ENCODE results near the gene ARHGEF10L.

Gene ARHGEF10L

GRCh38 chr1:17697458-17697857, 158.0 kb downstream of the ARHGEF10L start:
- H3K36me3 ChIP-seq (ENCODE audit: control insufficient read depth in 2 of 2, insufficient read depth in 2 of 2, low read length in 2 of 2) = peaks cover 35 to 39% of the 10 kb centered on the region in 2 donors
- H3K27ac ChIP-seq (ENCODE audit: low read depth in 2 of 2, low read length in 2 of 2) = no peak overlapping the region
- H3K4me1 ChIP-seq (ENCODE audit: control insufficient read depth in 2 of 2, insufficient read depth in 2 of 2, low read length in 2 of 2) = no peaks in the 10 kb centered on the region
- H3K27me3 ChIP-seq (ENCODE audit: control insufficient read depth in 2 of 2, insufficient read depth in 2 of 2, low read length in 2 of 2) = no peaks in the 10 kb centered on the region
- H3K9ac ChIP-seq (ENCODE audit: low read depth in 1 of 2, low read length in 2 of 2) = no peak overlapping the region
- no peaks in the 10 kb centered on the region for H3K9me3 ChIP-seq (ENCODE audit: control insufficient read depth in 2 of 2, low read length in 2 of 2)
- no peak overlapping the region for H3K4me3 ChIP-seq (ENCODE audit: low read length in 2 of 2)

GRCh38 chr1:17699581-17699980, 160.1 kb downstream of the ARHGEF10L start:
- Histone ChIP-seq H3K4me3 (ENCODE audit: low read length in 2 of 2) (no peak overlapping the region), H3K9me3 (ENCODE audit: control insufficient read depth in 2 of 2, low read length in 2 of 2) (no peaks in the 10 kb centered on the region), H3K9ac (ENCODE audit: low read depth in 1 of 2, low read length in 2 of 2) (no peak overlapping the region), H3K4me1 (ENCODE audit: control insufficient read depth in 2 of 2, insufficient read depth in 2 of 2, low read length in 2 of 2) (no peaks in the 10 kb centered on the region), H3K27me3 (ENCODE audit: control insufficient read depth in 2 of 2, insufficient read depth in 2 of 2, low read length in 2 of 2) (no peaks in the 10 kb centered on the region), H3K27ac (ENCODE audit: low read depth in 2 of 2, low read length in 2 of 2) (no peak overlapping the region), H3K36me3 (ENCODE audit: control insufficient read depth in 2 of 2, insufficient read depth in 2 of 2, low read length in 2 of 2) (peaks cover 17 to 22% of the 10 kb centered on the region in 2 donors)

DNA sequence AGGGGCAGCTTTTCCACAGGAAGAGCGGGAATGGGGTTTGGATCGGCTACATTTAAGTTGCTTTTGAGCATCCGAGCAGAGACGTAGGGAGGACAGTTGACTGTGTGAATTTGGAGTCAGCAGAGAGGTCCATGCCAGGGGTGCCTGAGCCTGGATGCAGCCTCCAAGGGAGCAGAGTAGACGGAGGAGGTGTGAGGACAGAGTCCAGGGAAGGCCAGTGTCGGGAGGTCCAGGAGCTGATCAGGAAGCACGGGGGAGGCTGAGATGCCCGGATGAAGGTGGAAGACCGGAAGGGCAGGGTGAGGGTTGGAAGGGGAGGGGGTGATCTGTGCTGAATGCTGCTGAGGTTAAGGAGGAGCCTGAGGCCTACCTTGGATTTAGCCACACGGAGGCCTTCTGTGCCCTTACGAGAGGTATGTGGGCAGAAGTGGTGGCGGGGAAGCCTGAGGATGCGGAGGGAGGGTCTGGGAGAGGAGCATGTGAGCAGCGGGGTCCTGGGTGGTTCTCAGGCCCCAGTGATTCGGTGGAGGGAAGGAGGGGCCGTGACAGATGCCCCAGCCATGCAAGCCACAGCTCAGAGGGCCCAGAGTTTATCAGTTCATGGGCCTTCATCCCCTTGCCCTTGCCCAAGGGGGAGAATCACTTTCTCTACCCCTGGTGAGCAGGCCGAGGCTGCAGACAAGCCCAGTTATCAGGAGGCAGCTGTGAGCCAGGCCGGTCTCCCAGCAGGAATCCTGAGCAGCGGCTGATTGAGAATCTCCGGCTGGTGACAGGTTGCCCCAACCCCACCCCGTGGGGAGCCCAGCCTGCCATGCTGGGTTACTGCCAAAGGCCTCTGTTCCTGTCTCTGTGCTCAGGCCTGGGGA, 161.7 kb downstream of the ARHGEF10L start:
- H3K27ac ChIP-seq (ENCODE audit: low read depth in 2 of 2, low read length in 2 of 2) = no peak overlapping the region
- no peak overlapping the region for H3K9ac ChIP-seq (ENCODE audit: low read depth in 1 of 2, low read length in 2 of 2)
- H3K9me3 ChIP-seq (ENCODE audit: control insufficient read depth in 2 of 2, low read length in 2 of 2) = no peaks in the 10 kb centered on the region
- no peaks in the 10 kb centered on the region for H3K4me1 ChIP-seq (ENCODE audit: control insufficient read depth in 2 of 2, insufficient read depth in 2 of 2, low read length in 2 of 2)
- no peak overlapping the region for H3K4me3 ChIP-seq (ENCODE audit: low read length in 2 of 2)
- H3K27me3 ChIP-seq (ENCODE audit: control insufficient read depth in 2 of 2, insufficient read depth in 2 of 2, low read length in 2 of 2) = no peaks in the 10 kb centered on the region
- H3K36me3 ChIP-seq (ENCODE audit: control insufficient read depth in 2 of 2, insufficient read depth in 2 of 2, low read length in 2 of 2) = peaks cover 5 to 9% of the 10 kb centered on the region in 2 donors

GRCh38 chr1:17704176-17704575, 164.7 kb downstream of the ARHGEF10L start:
- H3K27me3 ChIP-seq (ENCODE audit: control insufficient read depth in 2 of 2, insufficient read depth in 2 of 2, low read length in 2 of 2) = no peaks in the 10 kb centered on the region
- no peaks in the 10 kb centered on the region for H3K4me1 ChIP-seq (ENCODE audit: control insufficient read depth in 2 of 2, insufficient read depth in 2 of 2, low read length in 2 of 2)
- no peaks in the 10 kb centered on the region for H3K9me3 ChIP-seq (ENCODE audit: control insufficient read depth in 2 of 2, low read length in 2 of 2)
- H3K9ac ChIP-seq (ENCODE audit: low read depth in 1 of 2, low read length in 2 of 2) = no peak overlapping the region
- H3K27ac ChIP-seq (ENCODE audit: low read depth in 2 of 2, low read length in 2 of 2) = no peak overlapping the region
- no peak overlapping the region for H3K4me3 ChIP-seq (ENCODE audit: low read length in 2 of 2)
- no peaks in the 10 kb centered on the region for H3K36me3 ChIP-seq (ENCODE audit: control insufficient read depth in 2 of 2, insufficient read depth in 2 of 2, low read length in 2 of 2)

- Histone ChIP-seq H3K27ac (ENCODE audit: low read depth in 2 of 2, low read length in 2 of 2) (no peak overlapping the region), H3K36me3 (ENCODE audit: control insufficient read depth in 2 of 2, insufficient read depth in 2 of 2, low read length in 2 of 2) (no peaks in the 10 kb centered on the region), H3K9me3 (ENCODE audit: control insufficient read depth in 2 of 2, low read length in 2 of 2) (no peaks in the 10 kb centered on the region), H3K4me3 (ENCODE audit: low read length in 2 of 2) (no peak overlapping the region), H3K27me3 (ENCODE audit: control insufficient read depth in 2 of 2, insufficient read depth in 2 of 2, low read length in 2 of 2) (no peaks in the 10 kb centered on the region), H3K4me1 (ENCODE audit: control insufficient read depth in 2 of 2, insufficient read depth in 2 of 2, low read length in 2 of 2) (no peaks in the 10 kb centered on the region), H3K9ac (ENCODE audit: low read depth in 1 of 2, low read length in 2 of 2) (no peak overlapping the region)
Measured at GRCh38 chr1:17706445-17706844, 166.9 kb downstream of the ARHGEF10L start.

GRCh38 chr1:17709981-17710380, 170.5 kb downstream of the ARHGEF10L start:
- Histone ChIP-seq H3K9me3 (ENCODE audit: control insufficient read depth in 2 of 2, low read length in 2 of 2) (no peaks in the 10 kb centered on the region), H3K4me3 (ENCODE audit: low read length in 2 of 2) (no peak overlapping the region), H3K27ac (ENCODE audit: low read depth in 2 of 2, low read length in 2 of 2) (no peak overlapping the region), H3K9ac (ENCODE audit: low read depth in 1 of 2, low read length in 2 of 2) (no peak overlapping the region), H3K4me1 (ENCODE audit: control insufficient read depth in 2 of 2, insufficient read depth in 2 of 2, low read length in 2 of 2) (no peaks in the 10 kb centered on the region), H3K27me3 (ENCODE audit: control insufficient read depth in 2 of 2, insufficient read depth in 2 of 2, low read length in 2 of 2) (peaks cover 0 to 2% of the 10 kb centered on the region in 2 donors), H3K36me3 (ENCODE audit: control insufficient read depth in 2 of 2, insufficient read depth in 2 of 2, low read length in 2 of 2) (no peaks in the 10 kb centered on the region)

DNA sequence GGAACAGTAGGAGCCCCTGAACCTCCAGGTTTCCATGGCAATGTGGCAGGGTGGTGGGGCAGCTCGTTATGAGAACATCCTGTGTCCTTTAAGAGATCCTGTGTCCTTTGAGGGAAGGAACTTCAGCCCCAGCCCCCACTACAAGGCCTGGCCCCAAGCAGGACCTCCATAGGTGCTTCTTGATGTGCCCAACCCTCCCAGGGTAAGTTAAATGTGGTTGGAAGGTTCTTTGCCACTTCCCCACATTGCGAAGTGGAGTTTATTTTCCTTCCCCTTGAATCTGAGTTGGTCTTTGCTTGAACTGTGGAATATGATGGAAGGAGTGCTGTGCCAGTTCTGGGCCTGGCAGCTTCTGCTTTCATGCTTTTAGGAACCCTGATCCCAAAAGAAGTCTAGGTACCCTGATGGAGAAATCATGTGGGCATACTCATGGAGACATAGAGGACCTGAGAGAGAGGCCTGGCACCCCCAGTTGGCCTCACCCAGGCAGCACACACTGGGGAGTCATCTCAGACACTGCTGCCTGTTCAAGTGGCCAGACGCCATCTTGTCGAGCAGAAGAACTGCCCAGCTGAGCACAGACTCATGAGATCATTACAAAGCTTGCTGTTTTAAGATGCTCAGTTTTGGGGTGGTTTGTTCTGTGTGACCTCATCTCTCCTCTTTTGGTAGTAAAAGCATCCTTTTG, 171.5 kb downstream of the ARHGEF10L start:
- Histone ChIP-seq H3K27ac (ENCODE audit: low read depth in 2 of 2, low read length in 2 of 2) (no peak overlapping the region), H3K27me3 (ENCODE audit: control insufficient read depth in 2 of 2, insufficient read depth in 2 of 2, low read length in 2 of 2) (peaks cover 0 to 2% of the 10 kb centered on the region in 2 donors)

DNA sequence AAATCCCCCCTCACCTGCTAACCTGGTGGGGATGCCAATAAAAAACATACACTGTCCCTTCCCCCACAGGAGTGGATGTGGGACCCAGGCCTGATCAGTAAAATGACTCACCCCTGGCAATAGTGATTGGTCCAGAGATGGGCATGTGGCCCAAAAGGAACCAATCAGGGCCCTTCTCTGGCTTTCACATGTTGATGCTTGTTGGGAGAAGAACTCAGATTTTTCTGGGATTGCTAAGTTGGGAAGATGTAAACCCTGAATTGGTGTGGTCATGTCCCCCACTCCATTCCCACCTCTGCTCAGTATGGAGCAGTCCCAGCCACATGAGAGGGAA, 172.0 kb downstream of the ARHGEF10L start:
- H3K27me3 ChIP-seq (ENCODE audit: control insufficient read depth in 2 of 2, insufficient read depth in 2 of 2, low read length in 2 of 2) = peaks cover 0 to 2% of the 10 kb centered on the region in 2 donors
- H3K9me3 ChIP-seq (ENCODE audit: control insufficient read depth in 2 of 2, low read length in 2 of 2) = no peaks in the 10 kb centered on the region
- no peak overlapping the region for H3K27ac ChIP-seq (ENCODE audit: low read depth in 2 of 2, low read length in 2 of 2)
- no peaks in the 10 kb centered on the region for H3K36me3 ChIP-seq (ENCODE audit: control insufficient read depth in 2 of 2, insufficient read depth in 2 of 2, low read length in 2 of 2)
- H3K4me3 ChIP-seq (ENCODE audit: low read length in 2 of 2) = no peak overlapping the region
- H3K4me1 ChIP-seq (ENCODE audit: control insufficient read depth in 2 of 2, insufficient read depth in 2 of 2, low read length in 2 of 2) = no peaks in the 10 kb centered on the region
- H3K9ac ChIP-seq (ENCODE audit: low read depth in 1 of 2, low read length in 2 of 2) = no peak overlapping the region

More for the DNA sequence above, 171.5 kb downstream of the ARHGEF10L start:
- no peaks in the 10 kb centered on the region for H3K4me1 ChIP-seq (ENCODE audit: control insufficient read depth in 2 of 2, insufficient read depth in 2 of 2, low read length in 2 of 2)
- H3K9me3 ChIP-seq (ENCODE audit: control insufficient read depth in 2 of 2, low read length in 2 of 2) = no peaks in the 10 kb centered on the region
- no peak overlapping the region for H3K9ac ChIP-seq (ENCODE audit: low read depth in 1 of 2, low read length in 2 of 2)
- H3K36me3 ChIP-seq (ENCODE audit: control insufficient read depth in 2 of 2, insufficient read depth in 2 of 2, low read length in 2 of 2) = no peaks in the 10 kb centered on the region
- H3K4me3 ChIP-seq (ENCODE audit: low read length in 2 of 2) = no peak overlapping the region

DNA sequence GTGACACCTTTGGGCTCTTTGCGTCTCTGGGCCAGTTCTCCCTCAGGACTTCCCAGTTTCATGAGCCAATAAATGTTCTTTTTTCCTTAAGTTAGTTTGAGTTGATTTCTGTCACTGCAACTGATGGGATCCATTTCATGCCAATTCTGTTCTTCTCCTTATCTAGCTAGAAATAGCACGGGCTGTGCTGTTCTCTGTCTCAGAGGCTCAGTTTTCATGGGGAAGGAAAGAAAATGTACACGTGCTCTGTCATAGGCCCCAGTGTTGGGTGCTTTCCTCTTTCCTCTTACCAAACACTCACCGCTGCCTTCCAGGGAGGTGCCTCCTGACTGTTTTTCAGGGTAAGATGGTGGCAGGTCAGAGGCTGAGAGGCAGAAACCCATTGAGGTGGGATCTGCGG, 172.4 kb downstream of the ARHGEF10L start:
- H3K4me3 ChIP-seq (ENCODE audit: low read length in 2 of 2) = no peak overlapping the region
- H3K27me3 ChIP-seq (ENCODE audit: control insufficient read depth in 2 of 2, insufficient read depth in 2 of 2, low read length in 2 of 2) = peaks cover 0 to 2% of the 10 kb centered on the region in 2 donors
- no peaks in the 10 kb centered on the region for H3K9me3 ChIP-seq (ENCODE audit: control insufficient read depth in 2 of 2, low read length in 2 of 2)
- no peaks in the 10 kb centered on the region for H3K36me3 ChIP-seq (ENCODE audit: control insufficient read depth in 2 of 2, insufficient read depth in 2 of 2, low read length in 2 of 2)
- H3K9ac ChIP-seq (ENCODE audit: low read depth in 1 of 2, low read length in 2 of 2) = no peak overlapping the region
- H3K4me1 ChIP-seq (ENCODE audit: control insufficient read depth in 2 of 2, insufficient read depth in 2 of 2, low read length in 2 of 2) = no peaks in the 10 kb centered on the region
- H3K27ac ChIP-seq (ENCODE audit: low read depth in 2 of 2, low read length in 2 of 2) = no peak overlapping the region

GRCh38 chr1:17713993-17714392, 174.5 kb downstream of the ARHGEF10L start:
- Histone ChIP-seq H3K9me3 (ENCODE audit: control insufficient read depth in 2 of 2, low read length in 2 of 2) (no peaks in the 10 kb centered on the region), H3K4me3 (ENCODE audit: low read length in 2 of 2) (no peak overlapping the region), H3K27ac (ENCODE audit: low read depth in 2 of 2, low read length in 2 of 2) (no peak overlapping the region), H3K36me3 (ENCODE audit: control insufficient read depth in 2 of 2, insufficient read depth in 2 of 2, low read length in 2 of 2) (no peaks in the 10 kb centered on the region), H3K27me3 (ENCODE audit: control insufficient read depth in 2 of 2, insufficient read depth in 2 of 2, low read length in 2 of 2) (peaks cover 0 to 2% of the 10 kb centered on the region in 2 donors), H3K4me1 (ENCODE audit: control insufficient read depth in 2 of 2, insufficient read depth in 2 of 2, low read length in 2 of 2) (no peaks in the 10 kb centered on the region), H3K9ac (ENCODE audit: low read depth in 1 of 2, low read length in 2 of 2) (no peak overlapping the region)

Data from mucosa of rectum (tissue), 2 donors.